ENCODE data around the gene AACS.
A peak's percentile ranks its signal among the peaks of the same experiment; 100 is the strongest.

AACS gene

DNA sequence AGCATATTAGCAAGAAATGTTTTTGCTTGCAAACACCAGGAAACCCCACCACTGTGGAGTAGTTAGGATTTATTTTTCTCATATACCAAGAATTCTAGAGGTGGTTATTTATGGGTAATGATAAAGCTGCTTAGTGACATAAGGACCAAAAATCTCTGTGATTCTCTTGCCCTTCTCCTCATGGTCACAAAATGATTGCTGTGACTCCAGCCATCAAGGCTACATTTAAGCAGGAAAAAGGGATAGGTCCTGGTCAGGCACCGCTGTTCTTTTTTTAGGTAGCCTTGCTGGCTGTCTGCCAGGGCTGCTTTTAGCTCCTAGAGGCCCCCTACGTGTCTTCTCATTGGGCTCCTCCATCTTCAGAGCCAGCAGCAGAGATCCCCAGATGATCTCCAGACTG is 104.2 kb downstream of the AACS start:
- H3K4me1 ChIP-seq (ENCODE audit: control insufficient read depth, insufficient read depth, low read length), result no peaks in the 10 kb centered on the region
- H3K36me3 ChIP-seq (ENCODE audit: control insufficient read depth in 2 of 2, insufficient read depth in 1 of 2, low read length in 2 of 2), result no peaks in the 10 kb centered on the region
- H3K9me3 ChIP-seq (ENCODE audit: control insufficient read depth, insufficient read depth, low read depth, low read length), result no peaks in the 10 kb centered on the region
- H3K4me3 ChIP-seq (ENCODE audit: low read depth, low read length), result no peak overlapping the region
- ChIA-PET POLR2A (no interaction called here), CTCF (interaction anchor here (1.2 kb wide), 1 partner anchor 13 kb away, joined by 4 read pairs; no protein-coding TSS in a partner anchor)
- H3K27ac ChIP-seq (ENCODE audit: extremely low read depth, low read depth, low read length), result no peak overlapping the region
- TF ChIP-seq, protein P1, sequence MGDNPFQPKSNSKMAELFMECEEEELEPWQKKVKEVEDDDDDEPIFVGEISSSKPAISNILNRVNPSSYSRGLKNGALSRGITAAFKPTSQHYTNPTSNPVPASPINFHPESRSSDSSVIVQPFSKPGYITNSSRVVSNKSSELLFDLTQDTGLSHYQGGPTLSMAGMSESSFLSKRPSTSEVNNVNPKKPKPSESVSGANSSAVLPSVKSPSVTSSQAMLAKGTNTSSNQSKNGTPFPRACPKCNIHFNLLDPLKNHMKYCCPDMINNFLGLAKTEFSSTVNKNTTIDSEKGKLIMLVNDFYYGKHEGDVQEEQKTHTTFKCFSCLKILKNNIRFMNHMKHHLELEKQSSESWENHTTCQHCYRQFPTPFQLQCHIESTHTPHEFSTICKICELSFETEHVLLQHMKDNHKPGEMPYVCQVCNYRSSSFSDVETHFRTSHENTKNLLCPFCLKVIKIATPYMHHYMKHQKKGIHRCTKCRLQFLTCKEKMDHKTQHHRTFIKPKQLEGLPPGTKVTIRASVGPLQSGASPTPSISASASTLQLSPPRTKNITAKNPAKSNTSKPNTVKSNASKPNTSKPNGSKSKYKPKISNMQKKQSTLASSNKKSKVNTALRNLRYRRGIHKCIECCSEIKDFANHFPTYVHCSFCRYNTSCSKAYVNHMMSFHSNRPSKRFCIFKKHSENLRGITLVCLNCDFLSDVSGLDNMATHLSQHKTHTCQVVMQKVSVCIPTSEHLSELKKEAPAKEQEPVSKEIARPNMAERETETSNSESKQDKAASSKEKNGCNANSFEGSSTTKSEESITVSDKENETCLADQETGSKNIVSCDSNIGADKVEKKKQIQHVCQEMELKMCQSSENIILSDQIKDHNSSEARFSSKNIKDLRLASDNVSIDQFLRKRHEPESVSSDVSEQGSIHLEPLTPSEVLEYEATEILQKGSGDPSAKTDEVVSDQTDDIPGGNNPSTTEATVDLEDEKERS (tag by site-specific recombination; IDR thresholded peaks at IDR 0.05), result peak; percentile 83; the same call in 1 of the 2 replicates
- TF ChIP-seq RBAK (tag by site-specific recombination; IDR thresholded peaks at IDR 0.05), result no peak

DNA sequence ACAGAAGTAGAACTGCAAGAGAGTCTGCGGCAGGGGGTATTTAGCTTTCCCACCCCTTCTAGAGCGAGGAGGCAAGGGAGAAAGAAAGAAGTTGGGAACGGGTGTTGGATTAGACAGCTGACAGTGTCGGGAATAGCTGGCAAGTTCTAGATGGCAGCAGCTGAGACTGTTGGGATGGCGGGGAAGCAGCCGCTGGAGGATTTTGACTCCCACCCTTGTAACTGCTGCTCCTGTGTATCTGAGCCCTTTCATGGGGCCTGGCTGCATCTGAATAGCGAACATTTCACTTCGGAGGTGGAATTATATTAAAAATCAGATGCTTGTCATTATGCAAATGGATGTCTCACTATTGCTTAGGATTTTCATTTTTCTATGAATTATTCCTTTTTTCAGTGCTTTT is 104.6 kb downstream of the AACS start:
- Histone ChIP-seq H3K36me3 (ENCODE audit: control insufficient read depth in 2 of 2, insufficient read depth in 1 of 2, low read length in 2 of 2) (no peaks in the 10 kb centered on the region), H3K4me3 (ENCODE audit: low read depth, low read length) (no peak overlapping the region), H3K27ac (ENCODE audit: extremely low read depth, low read depth, low read length) (no peak overlapping the region), H3K9me3 (ENCODE audit: control insufficient read depth, insufficient read depth, low read depth, low read length) (no peaks in the 10 kb centered on the region), H3K4me1 (ENCODE audit: control insufficient read depth, insufficient read depth, low read length) (no peaks in the 10 kb centered on the region)
- POLR2A ChIA-PET, result no interaction called here
- CTCF ChIA-PET, result no interaction called here
- TF ChIP-seq, protein P1 (tag by site-specific recombination; IDR thresholded peaks at IDR 0.05), result no peak
- TF ChIP-seq ZNF48 (tag by site-specific recombination; IDR thresholded peaks at IDR 0.05) (no peak), ZNF747 (tag by site-specific recombination; IDR thresholded peaks at IDR 0.05) (no peak), ZNF10 (tag by site-specific recombination; IDR thresholded peaks at IDR 0.05) (no peak), ZNF707 (tag by site-specific recombination; IDR thresholded peaks at IDR 0.05) (no peak), BCL11B (tag by site-specific recombination; IDR thresholded peaks at IDR 0.05; ENCODE audit: low read depth) (no peak), ZNF624 (tag by site-specific recombination; IDR thresholded peaks at IDR 0.05) (no peak), ZNF658 (tag by site-specific recombination; IDR thresholded peaks at IDR 0.05) (no peak), ZNF423 (tag by site-specific recombination; IDR thresholded peaks at IDR 0.05) (no peak), ZNF266 (tag by site-specific recombination; IDR thresholded peaks at IDR 0.05; ENCODE audit: low read depth) (no peak), KLF16 (tag by site-specific recombination; IDR thresholded peaks at IDR 0.05) (no peak), ZNF202 (tag by site-specific recombination; IDR thresholded peaks at IDR 0.05; ENCODE audit: borderline replicate concordance) (no peak)
- TF ChIP-seq, protein P2, sequence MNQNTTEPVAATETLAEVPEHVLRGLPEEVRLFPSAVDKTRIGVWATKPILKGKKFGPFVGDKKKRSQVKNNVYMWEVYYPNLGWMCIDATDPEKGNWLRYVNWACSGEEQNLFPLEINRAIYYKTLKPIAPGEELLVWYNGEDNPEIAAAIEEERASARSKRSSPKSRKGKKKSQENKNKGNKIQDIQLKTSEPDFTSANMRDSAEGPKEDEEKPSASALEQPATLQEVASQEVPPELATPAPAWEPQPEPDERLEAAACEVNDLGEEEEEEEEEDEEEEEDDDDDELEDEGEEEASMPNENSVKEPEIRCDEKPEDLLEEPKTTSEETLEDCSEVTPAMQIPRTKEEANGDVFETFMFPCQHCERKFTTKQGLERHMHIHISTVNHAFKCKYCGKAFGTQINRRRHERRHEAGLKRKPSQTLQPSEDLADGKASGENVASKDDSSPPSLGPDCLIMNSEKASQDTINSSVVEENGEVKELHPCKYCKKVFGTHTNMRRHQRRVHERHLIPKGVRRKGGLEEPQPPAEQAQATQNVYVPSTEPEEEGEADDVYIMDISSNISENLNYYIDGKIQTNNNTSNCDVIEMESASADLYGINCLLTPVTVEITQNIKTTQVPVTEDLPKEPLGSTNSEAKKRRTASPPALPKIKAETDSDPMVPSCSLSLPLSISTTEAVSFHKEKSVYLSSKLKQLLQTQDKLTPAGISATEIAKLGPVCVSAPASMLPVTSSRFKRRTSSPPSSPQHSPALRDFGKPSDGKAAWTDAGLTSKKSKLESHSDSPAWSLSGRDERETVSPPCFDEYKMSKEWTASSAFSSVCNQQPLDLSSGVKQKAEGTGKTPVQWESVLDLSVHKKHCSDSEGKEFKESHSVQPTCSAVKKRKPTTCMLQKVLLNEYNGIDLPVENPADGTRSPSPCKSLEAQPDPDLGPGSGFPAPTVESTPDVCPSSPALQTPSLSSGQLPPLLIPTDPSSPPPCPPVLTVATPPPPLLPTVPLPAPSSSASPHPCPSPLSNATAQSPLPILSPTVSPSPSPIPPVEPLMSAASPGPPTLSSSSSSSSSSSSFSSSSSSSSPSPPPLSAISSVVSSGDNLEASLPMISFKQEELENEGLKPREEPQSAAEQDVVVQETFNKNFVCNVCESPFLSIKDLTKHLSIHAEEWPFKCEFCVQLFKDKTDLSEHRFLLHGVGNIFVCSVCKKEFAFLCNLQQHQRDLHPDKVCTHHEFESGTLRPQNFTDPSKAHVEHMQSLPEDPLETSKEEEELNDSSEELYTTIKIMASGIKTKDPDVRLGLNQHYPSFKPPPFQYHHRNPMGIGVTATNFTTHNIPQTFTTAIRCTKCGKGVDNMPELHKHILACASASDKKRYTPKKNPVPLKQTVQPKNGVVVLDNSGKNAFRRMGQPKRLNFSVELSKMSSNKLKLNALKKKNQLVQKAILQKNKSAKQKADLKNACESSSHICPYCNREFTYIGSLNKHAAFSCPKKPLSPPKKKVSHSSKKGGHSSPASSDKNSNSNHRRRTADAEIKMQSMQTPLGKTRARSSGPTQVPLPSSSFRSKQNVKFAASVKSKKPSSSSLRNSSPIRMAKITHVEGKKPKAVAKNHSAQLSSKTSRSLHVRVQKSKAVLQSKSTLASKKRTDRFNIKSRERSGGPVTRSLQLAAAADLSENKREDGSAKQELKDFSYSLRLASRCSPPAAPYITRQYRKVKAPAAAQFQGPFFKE (tag by site-specific recombination; IDR thresholded peaks at IDR 0.05; ENCODE audit: borderline replicate concordance), result no peak
- TF ChIP-seq, protein P3, sequence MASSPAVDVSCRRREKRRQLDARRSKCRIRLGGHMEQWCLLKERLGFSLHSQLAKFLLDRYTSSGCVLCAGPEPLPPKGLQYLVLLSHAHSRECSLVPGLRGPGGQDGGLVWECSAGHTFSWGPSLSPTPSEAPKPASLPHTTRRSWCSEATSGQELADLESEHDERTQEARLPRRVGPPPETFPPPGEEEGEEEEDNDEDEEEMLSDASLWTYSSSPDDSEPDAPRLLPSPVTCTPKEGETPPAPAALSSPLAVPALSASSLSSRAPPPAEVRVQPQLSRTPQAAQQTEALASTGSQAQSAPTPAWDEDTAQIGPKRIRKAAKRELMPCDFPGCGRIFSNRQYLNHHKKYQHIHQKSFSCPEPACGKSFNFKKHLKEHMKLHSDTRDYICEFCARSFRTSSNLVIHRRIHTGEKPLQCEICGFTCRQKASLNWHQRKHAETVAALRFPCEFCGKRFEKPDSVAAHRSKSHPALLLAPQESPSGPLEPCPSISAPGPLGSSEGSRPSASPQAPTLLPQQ (tag by site-specific recombination; IDR thresholded peaks at IDR 0.05), result no peak
- TF ChIP-seq, protein P4, sequence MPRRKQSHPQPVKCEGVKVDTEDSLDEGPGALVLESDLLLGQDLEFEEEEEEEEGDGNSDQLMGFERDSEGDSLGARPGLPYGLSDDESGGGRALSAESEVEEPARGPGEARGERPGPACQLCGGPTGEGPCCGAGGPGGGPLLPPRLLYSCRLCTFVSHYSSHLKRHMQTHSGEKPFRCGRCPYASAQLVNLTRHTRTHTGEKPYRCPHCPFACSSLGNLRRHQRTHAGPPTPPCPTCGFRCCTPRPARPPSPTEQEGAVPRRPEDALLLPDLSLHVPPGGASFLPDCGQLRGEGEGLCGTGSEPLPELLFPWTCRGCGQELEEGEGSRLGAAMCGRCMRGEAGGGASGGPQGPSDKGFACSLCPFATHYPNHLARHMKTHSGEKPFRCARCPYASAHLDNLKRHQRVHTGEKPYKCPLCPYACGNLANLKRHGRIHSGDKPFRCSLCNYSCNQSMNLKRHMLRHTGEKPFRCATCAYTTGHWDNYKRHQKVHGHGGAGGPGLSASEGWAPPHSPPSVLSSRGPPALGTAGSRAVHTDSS (tag by site-specific recombination; IDR thresholded peaks at IDR 0.05), result no peak
- TF ChIP-seq, protein P5, sequence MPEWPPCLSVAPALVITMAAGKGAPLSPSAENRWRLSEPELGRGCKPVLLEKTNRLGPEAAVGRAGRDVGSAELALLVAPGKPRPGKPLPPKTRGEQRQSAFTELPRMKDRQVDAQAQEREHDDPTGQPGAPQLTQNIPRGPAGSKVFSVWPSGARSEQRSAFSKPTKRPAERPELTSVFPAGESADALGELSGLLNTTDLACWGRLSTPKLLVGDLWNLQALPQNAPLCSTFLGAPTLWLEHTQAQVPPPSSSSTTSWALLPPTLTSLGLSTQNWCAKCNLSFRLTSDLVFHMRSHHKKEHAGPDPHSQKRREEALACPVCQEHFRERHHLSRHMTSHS (tag by site-specific recombination; IDR thresholded peaks at IDR 0.05), result no peak
